ENCODE data around the gene MVB12B. TPM values are rescaled to one million over a fixed set of nuclear protein-coding genes. Genes with fewer than 3 reads are reported as not detected.
A peak's percentile ranks its signal among the peaks of the same experiment; 100 is the strongest.

MVB12B gene
- total RNA-seq, 2 experiments from 2014 or later: 14.3 to 15.3 TPM

DNA sequence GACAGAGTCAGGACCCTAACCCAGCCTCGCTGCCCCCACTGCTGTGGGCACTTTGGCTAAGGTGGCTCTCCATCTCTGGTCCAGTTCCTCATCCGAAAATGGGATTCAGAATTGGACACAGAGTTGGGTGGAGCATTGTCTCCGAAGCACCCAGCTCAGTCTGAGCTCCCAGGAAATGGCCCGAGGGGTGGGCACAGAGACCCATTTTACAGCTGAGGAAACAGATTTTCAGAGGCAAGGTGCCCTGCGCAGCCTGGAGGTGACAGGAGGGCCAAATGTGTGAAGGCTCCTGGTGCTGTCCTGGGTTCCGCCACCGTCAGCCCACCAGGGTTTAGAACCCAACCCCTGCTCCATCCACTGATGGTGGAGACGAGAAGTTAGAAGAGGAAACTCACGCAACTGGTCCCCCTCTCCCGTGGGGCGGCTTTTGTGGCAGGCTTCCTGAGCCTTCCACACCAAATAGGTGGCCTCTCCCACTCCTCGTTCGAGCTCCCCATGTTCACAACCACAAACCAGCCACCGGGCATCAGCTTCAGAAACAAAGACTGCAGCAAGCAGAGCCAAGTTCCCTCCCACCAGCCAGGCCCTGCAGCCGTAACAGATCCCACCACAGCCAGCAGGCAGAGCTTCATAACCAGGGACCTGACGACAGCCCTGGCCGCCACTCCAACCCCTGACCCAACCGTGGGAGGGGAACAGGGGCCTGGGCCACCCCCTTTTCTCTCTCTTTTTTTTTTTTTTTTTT is 196.2 kb downstream of the MVB12B start:
- Mint-ChIP-seq H3K4me1 (ENCODE audit: low read depth) (peaks cover 18% of the 10 kb centered on the region), H3K4me3 (peak overlapping the region; percentile 51), H3K36me3 (ENCODE audit: low read depth) (no peaks in the 10 kb centered on the region), H3K27ac (no peak overlapping the region), H3K9me3 (no peaks in the 10 kb centered on the region), H3K27me3 (peaks cover 33% of the 10 kb centered on the region)
- Histone ChIP-seq H3K27me3 (ENCODE audit: control insufficient read depth in 1 of 2, insufficient read depth in 2 of 2, low read length in 2 of 2) (peaks cover 10 to 18% of the 10 kb centered on the region in 2 experiments), H3K4me1 (ENCODE audit: insufficient read depth, low read length) (peaks cover 35% of the 10 kb centered on the region), H3K4me3 (ENCODE audit: low read length) (no peak overlapping the region), H3K36me3 (ENCODE audit: insufficient read depth, low read length) (no peaks in the 10 kb centered on the region), H3K27ac (ENCODE audit: low read depth in 1 of 2, low read length in 2 of 2) (no peak overlapping the region), H3K9me3 (ENCODE audit: control insufficient read depth in 1 of 2, insufficient read depth in 1 of 2, low read length in 2 of 2) (no peaks in the 10 kb centered on the region)
- TF ChIP-seq, protein P1, sequence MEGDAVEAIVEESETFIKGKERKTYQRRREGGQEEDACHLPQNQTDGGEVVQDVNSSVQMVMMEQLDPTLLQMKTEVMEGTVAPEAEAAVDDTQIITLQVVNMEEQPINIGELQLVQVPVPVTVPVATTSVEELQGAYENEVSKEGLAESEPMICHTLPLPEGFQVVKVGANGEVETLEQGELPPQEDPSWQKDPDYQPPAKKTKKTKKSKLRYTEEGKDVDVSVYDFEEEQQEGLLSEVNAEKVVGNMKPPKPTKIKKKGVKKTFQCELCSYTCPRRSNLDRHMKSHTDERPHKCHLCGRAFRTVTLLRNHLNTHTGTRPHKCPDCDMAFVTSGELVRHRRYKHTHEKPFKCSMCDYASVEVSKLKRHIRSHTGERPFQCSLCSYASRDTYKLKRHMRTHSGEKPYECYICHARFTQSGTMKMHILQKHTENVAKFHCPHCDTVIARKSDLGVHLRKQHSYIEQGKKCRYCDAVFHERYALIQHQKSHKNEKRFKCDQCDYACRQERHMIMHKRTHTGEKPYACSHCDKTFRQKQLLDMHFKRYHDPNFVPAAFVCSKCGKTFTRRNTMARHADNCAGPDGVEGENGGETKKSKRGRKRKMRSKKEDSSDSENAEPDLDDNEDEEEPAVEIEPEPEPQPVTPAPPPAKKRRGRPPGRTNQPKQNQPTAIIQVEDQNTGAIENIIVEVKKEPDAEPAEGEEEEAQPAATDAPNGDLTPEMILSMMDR (IDR thresholded peaks at IDR 0.05): no peak
- intact Hi-C loops (cut with DNase I, micrococcal nuclease): no loop called here
- CTCF ChIA-PET: no interaction called here
- POLR2A ChIA-PET: interaction anchor here (0.7 kb wide), 1 partner anchor 33 kb away, joined by 3 read pairs; no protein-coding TSS in a partner anchor
- ATAC-seq (ENCODE audit: poor library complexity): no peak
- DNase-seq: no peak

DNA sequence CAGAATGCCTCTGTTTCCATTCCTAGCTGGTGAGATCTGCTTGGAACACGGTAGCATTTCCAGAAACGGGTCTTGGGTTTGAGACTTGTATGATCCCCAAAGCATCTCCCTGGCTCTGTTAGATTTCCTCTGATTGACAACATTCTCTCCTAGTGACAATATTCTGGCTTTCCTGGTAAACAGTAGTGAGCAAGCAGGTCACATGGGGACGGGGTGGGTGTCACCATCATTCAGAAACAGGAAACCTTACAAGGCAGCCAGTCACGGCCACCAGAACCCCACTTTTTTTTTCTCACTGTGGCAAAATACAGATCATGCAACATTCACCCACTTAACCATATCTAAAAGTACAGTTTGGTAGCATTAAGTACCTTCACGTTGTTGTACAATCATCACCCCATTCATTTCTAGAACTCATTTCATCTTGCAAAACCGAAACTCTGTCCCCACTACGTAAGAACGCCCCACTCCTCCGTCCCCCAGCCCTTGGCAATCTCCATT is 197.0 kb downstream of the MVB12B start:
- Mint-ChIP-seq H3K27me3 (peaks cover 24% of the 10 kb centered on the region), H3K4me1 (ENCODE audit: low read depth) (peaks cover 17% of the 10 kb centered on the region), H3K9me3 (no peaks in the 10 kb centered on the region), H3K36me3 (ENCODE audit: low read depth) (no peaks in the 10 kb centered on the region), H3K4me3 (peak overlapping the region; percentile 75), H3K27ac (peak overlapping the region; percentile 14)
- Histone ChIP-seq H3K27ac (ENCODE audit: low read depth in 1 of 2, low read length in 2 of 2) (no peak overlapping the region), H3K4me1 (ENCODE audit: insufficient read depth, low read length) (peaks cover 30% of the 10 kb centered on the region), H3K4me3 (ENCODE audit: low read length) (peak overlapping the region; percentile 28), H3K36me3 (ENCODE audit: insufficient read depth, low read length) (no peaks in the 10 kb centered on the region), H3K9me3 (ENCODE audit: control insufficient read depth in 1 of 2, insufficient read depth in 1 of 2, low read length in 2 of 2) (no peaks in the 10 kb centered on the region), H3K27me3 (ENCODE audit: control insufficient read depth in 1 of 2, insufficient read depth in 2 of 2, low read length in 2 of 2) (peaks cover 5 to 9% of the 10 kb centered on the region in 2 experiments)
- DNase-seq (peak in 5 of 14 experiments; percentile 22 to 74 (median 61)), ATAC-seq (ENCODE audit: poor library complexity) (peak; percentile 87)
- TF ChIP-seq, protein P1 (IDR thresholded peaks at IDR 0.05): no peak
- ChIA-PET POLR2A (no interaction called here), CTCF (no interaction called here)
- intact Hi-C loops (cut with DNase I, micrococcal nuclease): no loop called here

DNA sequence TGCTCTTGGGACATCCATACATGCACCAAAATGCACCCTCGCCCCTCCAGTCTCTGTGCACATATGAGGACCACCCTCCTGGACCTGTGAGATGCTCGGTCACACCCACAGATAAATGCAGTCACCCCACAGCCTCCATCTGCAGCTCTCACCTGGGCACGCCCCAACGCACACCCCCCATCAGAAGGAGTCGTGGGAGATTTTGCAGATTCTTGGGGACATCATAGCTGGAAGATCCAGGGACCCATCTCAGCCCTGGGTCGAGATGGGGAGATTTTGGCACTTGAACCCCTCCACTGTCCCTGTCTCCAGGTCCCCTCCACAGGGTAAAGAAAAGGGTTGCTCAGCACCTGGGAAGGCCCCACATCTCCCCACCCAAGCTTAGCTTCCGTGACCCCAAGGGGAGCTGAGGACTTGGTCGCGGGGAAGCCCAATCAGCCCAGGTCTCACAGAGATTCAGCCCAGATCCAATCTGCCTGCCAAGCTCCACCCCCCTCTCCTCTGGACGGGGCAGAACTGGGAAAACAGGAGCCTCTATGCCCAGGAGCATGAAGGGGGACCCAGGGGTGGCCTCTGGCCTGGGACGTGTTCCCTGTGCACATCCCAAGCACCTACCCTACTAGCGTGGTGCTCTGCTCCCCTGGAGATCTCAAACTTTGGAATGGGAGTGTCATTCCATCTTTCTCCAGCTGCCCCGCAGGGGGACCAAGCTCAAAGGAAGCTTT is 197.9 kb downstream of the MVB12B start:
- TF ChIP-seq, protein P1 (IDR thresholded peaks at IDR 0.05): no peak
- Histone ChIP-seq H3K27ac (ENCODE audit: low read depth in 1 of 2, low read length in 2 of 2) (no peak overlapping the region), H3K27me3 (ENCODE audit: control insufficient read depth in 1 of 2, insufficient read depth in 2 of 2, low read length in 2 of 2) (peaks cover 0 to 4% of the 10 kb centered on the region in 2 experiments), H3K9me3 (ENCODE audit: control insufficient read depth in 1 of 2, insufficient read depth in 1 of 2, low read length in 2 of 2) (no peaks in the 10 kb centered on the region), H3K36me3 (ENCODE audit: insufficient read depth, low read length) (no peaks in the 10 kb centered on the region), H3K4me3 (ENCODE audit: low read length) (no peak overlapping the region), H3K4me1 (ENCODE audit: insufficient read depth, low read length) (peaks cover 25% of the 10 kb centered on the region)
- peaks cover 15% of the 10 kb centered on the region for H3K27me3 Mint-ChIP-seq
- no peak overlapping the region for H3K27ac Mint-ChIP-seq
- intact Hi-C loops (cut with DNase I, micrococcal nuclease): no loop called here
- ChIA-PET CTCF (no interaction called here), POLR2A (no interaction called here)
- H3K36me3 Mint-ChIP-seq (ENCODE audit: low read depth): no peaks in the 10 kb centered on the region
- DNase-seq: no peak
- no peaks in the 10 kb centered on the region for H3K9me3 Mint-ChIP-seq
- peaks cover 14% of the 10 kb centered on the region for H3K4me1 Mint-ChIP-seq (ENCODE audit: low read depth)
- peak overlapping the region; percentile 75 for H3K4me3 Mint-ChIP-seq
- no peak for ATAC-seq (ENCODE audit: poor library complexity)

Data from CD4-positive, alpha-beta T cell (primary cell).